LoVo (cell line): ENCODE results near the gene RIC3.

ENCODE experiments used
- DNase-seq: peaks from one replicate; pipeline ENCODE4 v3.0.0-alpha.2; 2016; ENCODE audit warnings: low spot score

Gene RIC3

DNA sequence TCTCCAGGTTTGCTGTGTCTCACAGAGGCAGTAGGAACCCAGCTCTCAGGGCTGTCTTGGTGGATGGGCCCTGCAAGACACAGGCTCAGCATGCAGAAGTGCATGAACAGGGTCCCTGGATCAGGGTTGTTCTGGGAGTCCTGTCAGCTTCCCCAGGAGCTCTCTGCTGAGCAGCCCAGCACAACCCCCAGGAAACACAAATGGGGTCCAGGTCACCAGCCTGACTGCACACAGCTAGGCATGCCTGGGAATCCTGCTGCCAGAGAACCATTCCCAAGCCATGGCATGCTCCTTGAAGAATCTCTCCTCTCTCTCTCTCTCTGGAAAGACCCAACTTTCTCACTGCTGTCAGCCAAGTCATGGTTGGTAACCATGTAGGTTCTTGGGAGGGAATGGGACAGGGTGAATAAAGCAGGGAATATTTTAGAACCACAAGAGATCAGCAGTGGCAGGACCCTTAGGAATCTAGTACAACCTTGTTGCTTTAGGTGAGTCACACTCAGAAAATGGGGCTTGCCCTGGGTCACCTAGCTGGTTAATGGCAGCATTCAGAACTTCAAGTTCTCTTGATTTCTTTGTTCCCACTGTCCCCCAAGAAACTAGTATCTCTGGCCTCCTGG lies 66.4 kb downstream of the RIC3 start:
- no peak for DNase-seq

DNA sequence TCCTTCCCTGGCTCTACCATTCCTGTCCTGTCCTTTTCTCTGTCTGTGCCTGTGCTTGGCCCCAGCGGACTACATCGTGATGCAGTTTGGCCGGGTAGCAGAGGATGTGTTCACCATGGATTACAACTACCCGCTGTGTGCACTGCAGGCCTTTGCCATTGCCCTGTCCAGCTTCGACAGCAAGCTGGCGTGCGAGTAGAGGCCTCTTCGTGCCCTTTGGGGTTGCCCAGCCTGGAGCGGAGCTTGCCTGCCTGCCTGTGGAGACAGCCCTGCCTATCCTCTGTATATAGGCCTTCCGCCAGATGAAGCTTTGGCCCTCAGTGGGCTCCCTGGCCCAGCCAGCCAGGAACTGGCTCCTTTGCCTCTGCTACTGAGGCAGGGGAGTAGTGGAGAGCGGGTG lies 67.4 kb downstream of the RIC3 start:
- no peak for DNase-seq

DNA sequence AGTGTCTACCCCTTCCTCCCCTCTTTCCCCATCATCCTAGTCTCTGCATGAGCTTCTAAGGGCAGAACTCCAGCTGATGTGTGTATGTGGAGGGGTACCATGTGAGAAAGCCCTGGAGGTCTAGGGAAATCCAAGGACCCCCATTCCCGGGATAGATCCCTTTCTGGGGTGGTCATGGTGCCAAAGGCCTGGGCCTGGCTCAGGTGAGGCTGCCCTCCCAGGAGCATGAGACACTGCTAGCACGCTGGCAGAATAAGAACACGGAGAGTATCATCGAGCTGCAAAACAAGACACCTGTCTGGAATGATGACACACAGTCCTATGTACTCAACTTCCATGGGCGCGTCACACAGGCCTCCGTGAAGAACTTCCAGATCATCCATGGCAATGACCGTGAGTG lies 68.2 kb downstream of the RIC3 start:
- no peak for DNase-seq

DNA sequence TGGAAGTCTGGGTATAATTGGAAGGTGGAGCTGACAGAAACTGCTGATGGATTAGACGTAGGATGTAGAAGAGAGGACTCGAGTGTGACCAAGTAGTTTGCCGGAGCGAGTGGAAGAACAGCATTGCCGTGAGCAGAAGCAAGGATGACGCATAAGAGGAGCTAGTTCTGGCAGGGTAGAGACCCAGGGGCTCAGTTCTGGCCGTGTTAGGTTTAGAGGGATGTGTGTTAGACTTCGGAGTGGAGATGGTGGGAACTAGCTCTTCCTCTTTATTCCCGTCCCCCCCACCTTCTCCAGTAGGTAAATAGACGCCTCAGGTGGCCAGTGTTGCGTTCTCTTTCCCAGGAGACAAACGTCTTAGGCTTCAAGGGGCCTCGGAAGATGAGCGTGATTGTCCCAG lies 68.7 kb downstream of the RIC3 start:
- no peak for DNase-seq

DNA sequence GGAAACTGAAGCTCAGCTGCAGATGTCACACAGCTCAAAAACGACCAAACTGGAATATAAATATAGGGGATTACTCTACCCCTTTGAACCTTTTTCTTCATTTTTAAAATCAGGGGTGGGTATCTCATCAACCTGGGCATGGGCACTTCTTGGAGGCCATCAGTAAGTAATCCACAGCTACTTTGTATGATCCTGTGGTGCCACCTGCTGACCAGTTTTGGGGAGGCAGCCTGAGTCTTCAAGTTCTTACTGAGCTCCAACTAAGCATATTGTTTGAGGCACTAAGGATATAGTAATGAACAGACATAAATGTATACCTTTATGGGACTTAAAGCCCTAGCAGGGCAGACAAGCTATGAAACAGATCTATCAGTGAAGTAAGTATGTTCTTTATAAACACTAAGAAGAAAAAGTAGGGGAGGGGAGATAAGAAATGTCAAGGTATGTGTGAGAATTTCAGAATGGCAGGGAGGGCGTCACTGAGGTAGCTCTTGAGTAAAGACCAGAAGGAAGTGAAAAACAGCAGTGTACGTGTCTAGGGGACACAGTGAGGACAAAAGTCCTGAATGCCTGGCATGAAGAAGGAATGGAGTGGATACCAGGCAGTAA lies 69.4 kb downstream of the RIC3 start:
- DNase-seq = peak; percentile 72

DNA sequence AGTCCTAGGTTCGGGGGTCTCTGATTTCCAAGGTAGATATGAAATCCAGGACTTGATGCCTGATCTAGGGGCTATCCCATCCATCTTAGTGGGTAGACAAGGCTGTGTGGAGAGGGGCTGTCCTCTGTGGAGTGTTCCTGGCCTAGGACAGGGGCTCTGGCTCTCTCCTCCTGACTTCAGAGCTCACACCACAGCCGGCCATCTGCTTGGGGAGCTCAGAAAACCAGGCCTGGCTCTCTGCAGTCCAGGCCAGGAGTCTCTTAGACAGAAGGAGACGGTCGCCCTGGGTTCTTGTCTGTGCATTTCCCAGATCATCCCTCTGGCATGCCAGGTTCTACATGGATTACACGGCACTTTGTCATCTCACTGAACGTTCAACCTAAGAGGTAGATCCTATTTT lies 69.9 kb downstream of the RIC3 start:
- DNase-seq = no peak

DNA sequence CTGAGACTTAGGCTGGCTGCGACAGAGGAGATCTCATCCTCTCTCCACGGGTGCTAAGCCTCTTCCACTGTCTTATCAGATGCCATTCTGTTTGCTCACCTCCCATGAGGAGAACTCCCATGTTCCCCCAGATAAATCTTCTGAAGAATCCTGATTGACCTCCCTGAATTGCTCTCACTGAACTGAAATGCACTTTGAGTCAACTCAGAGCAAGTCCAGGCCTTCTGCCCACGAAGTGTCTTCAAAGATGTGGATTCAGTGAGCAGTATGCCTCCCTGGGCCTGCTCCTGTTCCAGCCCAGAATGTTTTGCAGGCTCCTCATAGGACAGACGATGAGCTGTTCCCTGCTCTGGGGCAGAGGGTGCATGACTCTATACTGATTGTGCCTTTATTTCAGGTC lies 70.5 kb downstream of the RIC3 start:
- no peak for DNase-seq

DNA sequence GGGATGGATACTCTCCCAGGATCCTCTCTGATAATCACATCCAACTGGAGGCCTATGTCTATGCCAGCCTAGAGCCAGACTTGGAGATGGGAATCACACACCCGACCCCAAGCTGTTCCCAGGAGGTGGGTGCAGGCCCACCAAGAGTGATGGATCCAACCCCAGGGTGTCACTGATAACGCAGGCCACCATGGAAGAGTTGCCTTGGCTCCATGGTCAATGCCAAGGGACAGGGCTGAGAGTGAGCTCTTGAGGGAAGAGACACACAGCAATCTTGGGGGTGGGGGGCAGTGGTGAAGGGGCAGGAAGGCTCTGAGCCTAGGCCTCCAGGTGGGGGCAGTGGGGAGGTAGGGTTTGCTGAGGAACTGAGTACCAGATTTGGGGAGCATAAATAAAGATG lies 70.9 kb downstream of the RIC3 start:
- DNase-seq = no peak

DNA sequence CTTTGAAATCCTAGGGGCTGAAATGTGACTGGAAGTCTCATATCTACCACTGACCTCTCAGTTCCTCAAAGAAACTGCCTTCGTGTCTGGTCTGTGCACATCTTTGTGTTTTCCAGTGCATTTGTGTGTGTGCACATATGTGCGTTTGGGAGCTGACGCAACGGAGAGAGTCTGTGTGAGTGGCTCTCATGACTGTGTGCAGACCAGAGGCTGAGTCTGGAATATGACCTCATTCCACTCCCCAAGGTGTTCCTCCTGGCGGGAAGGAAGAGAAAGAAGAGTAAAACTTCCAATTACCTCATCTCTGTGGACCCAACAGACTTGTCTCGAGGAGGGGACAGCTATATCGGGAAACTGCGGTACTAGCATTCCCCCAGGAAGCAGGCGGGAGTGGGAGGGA lies 71.4 kb downstream of the RIC3 start:
- no peak for DNase-seq

DNA sequence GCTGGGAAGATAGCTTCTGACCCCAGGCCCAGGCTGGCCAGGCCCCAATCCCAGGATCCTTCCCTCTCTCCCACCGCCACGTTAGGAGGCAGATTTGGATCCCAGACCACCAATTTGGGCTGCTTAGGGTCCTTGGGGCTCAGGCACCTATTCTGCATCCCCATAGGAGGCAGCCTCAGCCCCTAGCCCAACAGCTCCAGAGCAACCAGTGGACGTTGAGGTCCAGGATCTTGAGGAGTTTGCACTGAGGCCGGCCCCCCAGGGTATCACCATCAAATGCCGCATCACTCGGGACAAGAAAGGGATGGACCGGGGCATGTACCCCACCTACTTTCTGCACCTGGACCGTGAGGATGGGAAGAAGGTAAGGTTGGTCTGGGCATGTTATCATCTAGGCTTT lies 71.8 kb downstream of the RIC3 start:
- no peak for DNase-seq

DNA sequence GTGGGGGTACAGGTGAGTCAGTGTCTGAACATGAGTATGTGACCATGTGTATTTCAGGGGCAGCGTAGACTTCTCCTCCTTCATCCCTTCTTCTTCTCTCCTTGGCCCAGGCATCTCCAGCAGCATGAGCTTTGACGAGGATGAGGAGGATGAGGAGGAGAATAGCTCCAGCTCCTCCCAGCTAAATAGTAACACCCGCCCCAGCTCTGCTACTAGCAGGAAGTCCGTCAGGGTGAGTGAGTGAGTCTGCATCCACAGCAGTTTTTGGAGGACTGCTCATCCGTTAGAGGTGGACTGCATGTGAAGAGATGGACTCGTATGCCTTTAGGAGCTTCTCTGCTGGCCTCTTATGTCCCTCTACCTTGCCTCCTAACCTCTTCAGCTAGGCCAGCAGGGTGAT lies 72.2 kb downstream of the RIC3 start:
- no peak for DNase-seq

DNA sequence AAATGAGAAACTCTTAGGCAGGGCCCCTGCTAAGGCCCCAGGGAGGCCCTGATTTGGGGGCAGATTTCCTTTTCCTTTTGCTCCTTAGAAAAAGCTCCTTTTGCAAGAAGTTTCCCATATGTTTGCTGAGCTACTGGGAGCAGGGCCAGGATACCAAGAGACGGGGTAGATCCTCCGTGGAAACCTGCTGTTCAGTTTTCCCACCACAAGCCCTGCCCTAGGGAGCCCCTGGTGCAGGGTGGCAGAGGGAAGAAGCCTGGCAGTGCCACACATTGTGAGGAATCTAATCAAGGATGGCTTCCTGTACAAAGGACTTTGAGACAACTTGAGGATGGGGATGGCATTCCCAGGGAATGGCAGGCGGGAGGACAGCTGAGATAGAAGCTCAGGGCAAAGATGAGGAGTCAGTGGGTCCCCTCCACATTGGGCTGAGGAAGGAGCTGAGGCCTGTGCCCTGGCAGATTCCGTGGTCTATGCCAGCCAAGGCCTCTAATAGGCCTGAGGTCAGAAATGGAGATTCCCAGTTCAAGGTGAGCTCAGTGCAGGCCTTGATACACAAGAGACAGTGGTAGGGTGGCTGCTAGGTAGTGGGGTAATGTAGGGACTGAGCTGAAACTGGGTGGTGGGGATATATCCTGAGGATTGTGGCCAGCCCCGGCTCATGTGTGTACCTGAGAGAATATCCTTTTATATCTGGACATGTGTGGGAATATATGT lies 72.9 kb downstream of the RIC3 start:
- no peak for DNase-seq

DNA sequence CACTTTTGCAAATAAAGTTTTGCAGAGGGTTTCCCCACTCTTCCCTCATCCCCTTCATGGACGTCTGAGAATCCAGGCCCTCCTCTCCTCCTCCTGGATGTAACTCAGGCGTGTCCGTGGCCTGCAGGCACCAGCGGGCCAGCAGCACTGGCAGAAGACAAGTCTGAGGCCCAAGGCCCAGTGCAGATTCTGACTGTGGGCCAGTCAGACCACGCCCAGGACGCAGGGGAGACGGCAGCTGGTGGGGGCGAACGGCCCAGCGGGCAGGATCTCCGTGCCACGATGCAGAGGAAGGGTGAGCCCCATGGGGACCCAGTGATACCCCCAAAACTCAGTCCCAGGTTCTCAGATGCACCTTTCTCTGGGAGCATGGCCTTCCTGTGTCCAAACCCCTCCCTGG lies 73.5 kb downstream of the RIC3 start:
- DNase-seq = no peak

DNA sequence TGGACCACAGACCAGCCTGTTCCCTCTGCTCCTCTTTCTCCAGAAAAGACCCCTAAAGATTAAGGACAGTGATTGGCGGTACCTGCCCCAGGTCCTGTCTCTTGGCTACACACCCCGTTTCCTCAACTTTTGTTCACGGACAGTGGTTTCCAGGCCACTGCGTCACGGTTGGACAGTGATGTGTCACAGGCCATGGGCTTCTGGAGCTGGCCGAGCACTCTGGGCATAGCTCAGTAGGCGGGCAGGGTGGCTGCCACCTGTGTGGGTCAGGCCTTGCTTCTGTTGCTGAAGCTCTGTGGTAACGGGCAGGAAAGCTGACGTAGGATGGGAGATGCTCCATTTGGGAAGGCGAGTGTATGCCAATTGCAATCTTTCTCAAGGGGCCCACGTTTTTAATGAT lies 74.2 kb downstream of the RIC3 start:
- DNase-seq = no peak

DNA sequence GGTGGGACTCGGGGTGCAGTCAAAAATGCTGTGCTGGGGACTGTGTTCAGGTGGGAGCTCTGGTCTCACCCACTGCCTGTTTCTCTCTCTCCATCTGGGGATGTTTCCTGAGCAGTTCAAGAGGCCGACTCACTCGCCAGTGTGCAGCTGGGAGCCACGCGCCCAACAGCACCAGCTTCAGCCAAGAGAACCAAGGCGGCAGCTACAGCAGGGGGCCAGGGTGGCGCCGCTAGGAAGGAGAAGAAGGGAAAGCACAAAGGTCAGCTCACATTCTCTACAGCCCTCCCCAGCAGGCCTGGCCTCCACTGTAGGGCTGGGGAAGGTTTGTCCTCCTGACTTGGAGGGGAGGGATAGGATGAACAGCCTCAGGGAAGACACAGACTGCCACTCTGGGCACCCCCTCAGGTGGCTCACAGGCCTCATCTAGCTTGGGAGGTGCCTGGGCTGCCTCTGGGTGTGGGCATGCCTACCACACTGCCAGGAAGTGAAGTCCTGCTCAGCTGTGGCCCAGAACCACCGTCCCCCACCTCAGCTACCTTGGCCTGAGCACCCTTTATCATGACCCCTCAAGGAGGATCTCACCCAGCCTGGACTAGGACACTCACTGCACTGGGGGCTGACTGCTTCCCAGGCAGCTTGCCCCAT lies 74.8 kb downstream of the RIC3 start:
- peak; percentile 14 for DNase-seq

DNA sequence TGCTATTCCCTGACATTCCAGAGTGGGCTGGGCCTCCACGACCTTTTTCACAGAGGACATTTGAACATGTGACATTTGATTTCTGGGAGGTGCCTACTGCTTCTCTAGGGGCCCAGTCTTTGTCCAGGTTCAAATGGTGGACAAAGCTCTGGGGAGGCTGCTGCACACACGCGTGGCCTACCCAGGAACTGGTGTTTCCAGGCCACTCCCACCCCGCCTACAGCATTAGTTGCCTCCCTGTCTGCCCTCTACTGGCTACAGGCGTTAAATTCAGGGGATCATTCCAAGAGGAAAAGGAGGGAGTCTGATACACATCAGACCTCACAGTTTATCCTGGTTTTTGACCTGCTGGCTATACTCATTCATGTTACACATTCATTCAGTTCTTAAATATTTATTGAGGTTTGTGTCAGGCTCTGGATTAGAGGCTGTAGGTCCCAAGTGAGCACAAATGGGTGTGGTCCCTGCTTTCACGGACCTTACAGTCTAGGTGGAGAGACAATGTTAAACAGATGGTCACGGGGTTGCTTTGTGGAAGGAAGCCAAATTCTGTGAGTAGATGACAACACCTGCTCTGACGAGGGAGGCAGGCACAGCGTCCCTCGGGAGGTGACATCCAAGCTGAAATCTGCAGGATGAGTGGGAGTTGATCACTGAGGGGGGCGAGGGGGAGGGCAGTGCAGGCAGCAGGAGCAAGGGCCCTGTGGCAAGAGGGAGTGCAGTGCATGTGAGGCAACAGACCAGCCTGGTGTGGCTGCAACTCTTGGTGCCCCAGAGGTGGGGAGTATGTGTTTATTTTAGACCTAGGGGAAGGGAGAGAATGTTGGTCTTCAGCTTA lies 76.0 kb downstream of the RIC3 start:
- peak; percentile 31 for DNase-seq

DNA sequence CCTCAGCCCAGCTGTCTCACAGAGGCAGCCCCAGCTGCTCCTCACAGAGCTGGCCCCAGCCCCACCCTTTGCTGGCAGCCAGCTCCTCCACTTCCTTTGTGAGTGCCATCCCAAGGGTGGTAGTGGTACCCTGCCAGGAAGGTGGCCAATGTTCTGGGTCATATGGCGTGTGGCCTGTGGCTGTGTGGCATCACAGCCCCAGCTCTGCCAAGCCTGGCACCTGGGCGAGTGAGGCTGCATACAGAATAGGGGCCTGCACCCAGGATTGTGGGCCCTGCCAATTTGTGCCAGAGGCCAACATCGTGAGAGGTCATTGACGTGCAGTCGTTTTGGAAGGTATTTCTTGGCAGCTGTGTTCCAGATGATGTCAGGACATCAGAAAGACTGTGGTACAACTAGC lies 77.1 kb downstream of the RIC3 start:
- DNase-seq = no peak

DNA sequence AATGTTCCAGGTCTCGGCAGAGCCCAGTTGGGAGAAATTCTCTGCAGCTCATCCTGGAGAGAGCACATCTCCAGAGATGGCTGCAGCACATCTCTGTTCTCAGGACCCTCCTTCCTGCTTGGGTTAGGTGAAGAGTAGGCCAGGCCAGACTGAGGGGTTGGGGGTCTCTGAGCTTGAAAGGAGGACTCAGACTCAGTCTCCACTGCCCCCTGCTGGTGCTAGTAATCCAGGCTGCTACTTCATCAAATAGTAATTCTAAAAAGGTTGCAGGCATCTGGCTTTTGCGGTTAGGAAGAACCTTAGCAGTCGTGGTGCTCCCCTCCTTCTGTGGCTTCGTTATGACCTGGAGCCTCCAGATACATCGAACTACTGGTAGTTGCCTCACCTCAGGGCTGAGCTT lies 78.1 kb downstream of the RIC3 start:
- no peak for DNase-seq

DNA sequence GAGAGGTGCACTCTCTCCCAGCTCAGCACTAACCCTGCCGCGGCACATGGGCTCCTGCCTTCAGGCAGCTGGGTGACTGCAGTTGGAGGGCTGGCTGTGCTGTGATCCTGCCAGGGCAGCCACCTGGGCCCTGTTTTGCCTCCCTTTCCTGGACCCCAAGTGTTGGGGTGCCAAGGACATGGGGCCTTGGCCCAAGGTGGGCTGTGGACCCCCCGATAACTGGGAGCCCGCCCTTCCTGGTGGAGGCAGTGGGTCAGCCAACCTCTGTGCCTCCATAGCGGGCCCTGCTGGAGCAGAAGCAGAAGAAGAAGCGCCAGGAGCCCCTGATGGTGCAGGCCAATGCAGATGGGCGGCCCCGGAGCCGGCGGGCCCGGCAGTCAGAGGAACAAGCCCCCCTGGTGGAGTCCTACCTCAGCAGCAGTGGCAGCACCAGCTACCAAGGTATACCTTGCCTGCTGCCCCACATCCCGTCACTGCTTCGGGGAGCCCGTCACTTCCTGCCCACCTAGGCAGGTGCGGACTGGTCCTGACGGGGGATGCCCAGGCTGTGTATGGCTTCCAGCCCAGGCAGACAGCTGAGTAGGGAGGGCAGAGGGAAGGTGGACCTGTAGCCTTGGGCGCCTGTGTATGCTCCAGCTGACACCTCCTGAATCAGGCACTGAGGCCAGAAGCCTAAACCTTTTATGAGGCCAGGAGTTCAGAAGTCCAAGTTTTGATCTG lies 78.9 kb downstream of the RIC3 start:
- DNase-seq = no peak

DNA sequence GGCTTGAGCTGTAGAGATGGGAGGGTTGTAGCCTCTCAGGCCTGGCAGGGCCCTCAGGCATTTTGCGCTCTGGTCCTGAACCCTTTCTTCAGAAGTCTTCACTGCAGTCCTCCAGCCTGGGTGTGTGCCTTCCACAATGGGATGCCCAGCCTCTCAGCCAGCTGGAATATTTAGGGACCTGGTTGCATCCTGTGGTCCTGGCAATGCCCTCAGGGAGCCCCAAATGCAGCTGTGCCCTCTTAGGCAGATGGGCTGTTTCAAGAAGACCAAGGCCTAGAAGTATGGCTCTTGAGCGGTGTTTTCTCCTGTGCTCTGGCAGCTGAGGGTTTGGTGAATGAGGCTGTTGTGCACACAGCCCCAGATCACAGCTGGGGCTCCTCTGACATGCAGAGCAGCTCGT lies 81.1 kb downstream of the RIC3 start:
- no peak for DNase-seq

DNA sequence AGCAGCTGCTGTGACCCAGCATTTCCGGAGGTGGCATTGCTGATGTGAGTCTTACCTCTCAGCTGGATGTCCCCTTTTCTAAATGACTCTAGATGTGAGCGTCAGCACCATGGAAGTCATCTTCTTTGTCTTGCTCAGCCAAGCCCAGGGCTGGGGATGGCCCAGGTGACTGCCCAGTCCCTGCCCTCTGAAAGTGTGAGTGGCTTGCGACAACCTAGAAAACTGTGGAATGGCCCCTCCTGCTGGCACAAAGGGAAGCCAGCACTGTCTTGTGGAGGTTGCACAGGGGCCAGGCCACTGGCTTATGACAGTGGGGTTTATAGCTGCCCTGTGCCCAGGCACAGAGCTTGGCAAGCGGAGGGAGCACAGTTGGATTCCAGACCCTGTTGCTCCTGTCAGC lies 81.6 kb downstream of the RIC3 start:
- no peak for DNase-seq

DNA sequence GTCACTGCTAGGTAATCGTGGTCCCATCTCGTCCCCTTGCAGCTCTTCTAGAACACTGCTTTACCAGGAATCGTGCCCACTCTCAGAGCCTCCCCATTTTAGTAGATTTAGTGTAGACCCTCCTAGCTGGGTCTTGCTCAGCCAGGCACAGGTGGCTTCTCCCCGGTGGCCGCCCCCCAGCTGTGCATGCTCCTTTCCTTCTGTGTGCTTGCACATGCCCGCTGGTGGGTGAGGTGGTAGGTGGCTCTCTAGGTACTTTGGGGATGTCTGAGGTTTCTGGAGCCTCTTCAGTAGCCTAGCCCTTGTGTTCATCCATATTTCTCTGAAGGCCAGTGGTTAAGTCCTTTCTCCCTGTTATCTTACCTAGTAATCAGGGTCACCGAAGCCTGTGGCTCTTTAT lies 82.3 kb downstream of the RIC3 start:
- no peak for DNase-seq
